Testis (tissue), 3 donors: Measurements from ENCODE around the gene C17orf78. TPM values are rescaled to one million over a fixed set of nuclear protein-coding genes. Genes with fewer than 3 reads are reported as not detected.
"Not testable (repeated sequence)": the region's sequence is repeated elsewhere in the genome, so short reads cannot be mapped to it uniquely, and the experiment has no call there.

Experiments
- DNase-seq: peaks from one replicate; pipeline ENCODE4 v3.0.0-alpha.2; 2019
- H3K27ac ChIP-seq, 2 donors: fragments of 200-600 bp; sonication (generic); one replicate each; pipeline ENCODE4 v1.5.1; 2019
- H3K27me3 ChIP-seq: fragments of 200-600 bp; sonication (generic); one replicate; pipeline ENCODE4 v1.5.1; 2019
- H3K36me3 ChIP-seq: fragments of 200-600 bp; sonication (generic); one replicate; pipeline ENCODE4 v1.5.1; 2017; ENCODE audit warnings: low read depth; ENCODE audit errors: missing control alignments
- H3K4me1 ChIP-seq: fragments of 200-600 bp; sonication (generic); one replicate; pipeline ENCODE4 v1.5.1; 2019
- H3K4me3 ChIP-seq, 2 donors: fragments of 200-600 bp; sonication (generic); one replicate each; pipeline ENCODE4 v1.5.1; 2017 to 2019
- H3K9me3 ChIP-seq: fragments of 200-600 bp; sonication (generic); one replicate; pipeline ENCODE4 v1.5.1; 2017
- CTCF ChIP-seq, 3 experiments: fragments of 450-650 bp in 2 of 3; fragments of 200-600 bp in 1 of 3; sonication (generic) in 1 of 3; IDR thresholded peaks; one replicate each; pipeline ENCODE4 v1.5.1; 2016 to 2019; ENCODE audit warnings: antibody characterized with exemption in 3 of 3, mild to moderate bottlenecking in 2 of 3, moderate library complexity in 1 of 3
- POLR2A ChIP-seq: fragments of 450-650 bp; IDR thresholded peaks from one replicate; pipeline ENCODE4 v1.6.1; 2017; ENCODE audit warnings: antibody characterized with exemption, mild to moderate bottlenecking, moderate library complexity
- WGBS, 2 donors: methylation state at CpG; one replicate each; pipeline ENCODE4 v1.1.5; 2018; 5-methylcytosine and 5-hydroxymethylcytosine counted together
- intact Hi-C: fragments of 100-400 bp; cut with DNase I; formaldehyde crosslinking; loops from one replicate; pipeline ENCODE4 v1.15.1; 2023; ENCODE audit warnings: low total_unique reads
- polyA plus RNA-seq: library from polyadenylated mRNA; stranded (reverse); fragments of 350-450 nt; fragmentation: Illumina TruSeq; extraction: RNeasy Lipid Tissue Mini Kit (QIAGEN cat#74804); gene quantifications from one replicate; pipeline ENCODE4 v1.2.3, GENCODE V29; 2014; ENCODE audit warnings: low read depth, low replicate concordance; ENCODE audit not compliant: insufficient read depth
- total RNA-seq, 2 donors: library from RNA; depleted of rRNA; stranded (reverse); fragments of >200 nt; gene quantifications; one replicate each; pipeline ENCODE4 v1.2.3, GENCODE V29; 2016

Gene C17orf78
- total and polyA plus RNA-seq, 3 donors from 2014 or later = 0.56 to 2.7 (median 2.0) TPM

- H3K36me3 ChIP-seq = no peaks in the 10 kb centered on the region
- no peaks in the 10 kb centered on the region for H3K27me3 ChIP-seq
- TF ChIP-seq POLR2A (no peak), CTCF (IDR thresholded peaks at IDR 0.05) (no peak)
- no peaks in the 10 kb centered on the region for H3K4me1 ChIP-seq
- H3K9me3 ChIP-seq = no peaks in the 10 kb centered on the region
- no peak overlapping the region for H3K27ac ChIP-seq
- WGBS, 2 donors = 47 to 55% methylated on average over 3 of the region's 3 CpGs
- DNase-seq = no peak
- intact Hi-C loops = no loop called here
- no peak overlapping the region for H3K4me3 ChIP-seq
Measured at GRCh38 chr17:37392024-37392590, 16.3 kb downstream of the C17orf78 start.

GRCh38 chr17:37393352-37393751 lies 17.6 kb downstream of the C17orf78 start:
- no peak overlapping the region for H3K4me3 ChIP-seq
- H3K4me1 ChIP-seq = no peaks in the 10 kb centered on the region
- WGBS, 2 donors = 93 to 96% methylated on average over 5 to 7 of the region's 7 CpGs
- no peaks in the 10 kb centered on the region for H3K9me3 ChIP-seq
- intact Hi-C loops = no loop called here
- no peaks in the 10 kb centered on the region for H3K27me3 ChIP-seq
- no peak for DNase-seq
- no peak overlapping the region for H3K27ac ChIP-seq
- TF ChIP-seq CTCF (IDR thresholded peaks at IDR 0.05) (no peak), POLR2A (no peak)
- H3K36me3 ChIP-seq = no peaks in the 10 kb centered on the region

GRCh38 chr17:37399265-37399803 lies 23.5 kb downstream of the C17orf78 start:
- 89 to 95% methylated on average over 5 of the region's 5 CpGs for WGBS, 2 donors
- H3K4me3 ChIP-seq = no peak overlapping the region

GRCh38 chr17:37400505-37400904 lies 24.7 kb downstream of the C17orf78 start:
- DNase-seq = no peak
- H3K27me3 ChIP-seq = no peaks in the 10 kb centered on the region
- H3K4me1 ChIP-seq = no peaks in the 10 kb centered on the region
- no peaks in the 10 kb centered on the region for H3K9me3 ChIP-seq
- no peak overlapping the region for H3K27ac ChIP-seq
- H3K4me3 ChIP-seq = no peak overlapping the region
- TF ChIP-seq CTCF (IDR thresholded peaks at IDR 0.05) (no peak), POLR2A (no peak)
- no peaks in the 10 kb centered on the region for H3K36me3 ChIP-seq
- intact Hi-C loops = no loop called here

More at GRCh38 chr17:37399265-37399803, 23.5 kb downstream of the C17orf78 start:
- H3K27ac ChIP-seq = no peak overlapping the region
- no peaks in the 10 kb centered on the region for H3K4me1 ChIP-seq
- no peak for DNase-seq
- H3K27me3 ChIP-seq = no peaks in the 10 kb centered on the region
- TF ChIP-seq CTCF (IDR thresholded peaks at IDR 0.05) = no peak
- TF ChIP-seq POLR2A = no peak
- no peaks in the 10 kb centered on the region for H3K36me3 ChIP-seq
- intact Hi-C loops = no loop called here
- H3K9me3 ChIP-seq = no peaks in the 10 kb centered on the region

GRCh38 chr17:37405522-37405921 lies 29.7 kb downstream of the C17orf78 start:
- H3K4me3 ChIP-seq, H3K27me3 ChIP-seq, H3K36me3 ChIP-seq, intact Hi-C loops, H3K27ac ChIP-seq, DNase-seq, H3K9me3 ChIP-seq, H3K4me1 ChIP-seq: not testable (repeated sequence)
- WGBS, 2 donors = 48 to 55% methylated on average over 14 of the region's 14 CpGs
